GM12878 (cell line): ENCODE results near the gene ZNF805. TPM values are rescaled to one million over a fixed set of nuclear protein-coding genes. Genes with fewer than 3 reads are reported as not detected.

ENCODE experiments used
- ATAC-seq: fragments of 200-7000 bp; cut with Tn5 transposase; 3 replicates; pipeline ENCODE4 v1.9.1; 2020; ENCODE audit warnings: mild to moderate bottlenecking, moderate library complexity
- BruUV-seq: library from RNA; stranded (reverse); fragments of 400-500 nt; replicated peaks from 2 replicates; lab custom pipeline; 2021; lab: Mats Ljungman, UMichigan
- CTCF ChIA-PET: fragments of 300-600 bp; sonication (Branson Sonifier 250); formaldehyde crosslinking; extraction: SDS; loops from one replicate; lab custom pipeline; 2021; ENCODE audit warnings: inconsistent platforms; lab: Yijun Ruan, JAX
- POLR2A ChIA-PET: fragments of 350-600 bp; formaldehyde crosslinking; extraction: SDS; loops from one replicate; lab custom pipeline; 2021; ENCODE audit warnings: inconsistent platforms; lab: Charles Lee
- RAD21 ChIA-PET: fragments of 300-600 bp; sonication (Branson Sonifier 250); formaldehyde crosslinking; loops from one replicate; lab custom pipeline; 2023; ENCODE audit warnings: antibody characterized with exemption; ENCODE audit not compliant: unreplicated experiment; lab: Charles Lee
- SMC1A ChIA-PET: fragments of 300-600 bp; sonication (Branson Sonifier 250); formaldehyde crosslinking; loops from one replicate; lab custom pipeline; 2023; ENCODE audit not compliant: unreplicated experiment, uncharacterized antibody; lab: Charles Lee
- DNase-seq: peaks from one replicate; pipeline ENCODE4 v3.0.0-alpha.2; 2011; ENCODE audit warnings: low read depth, low spot score
- FAIRE-seq: peaks from 3 replicates; lab custom pipeline; 2011; peaks lifted over from hg19 to GRCh38; lab: Jason Lieb, UNC
- H2AFZ ChIP-seq: 2 replicates; pipeline ENCODE4 v1.6.0; 2011; ENCODE audit warnings: low read depth, low read length, control low read depth; ENCODE audit not compliant: control insufficient read depth
- H3K27ac ChIP-seq: 2 replicates; pipeline ENCODE4 v1.5.1; 2011; ENCODE audit warnings: control low read depth; ENCODE audit not compliant: control insufficient read depth, insufficient read depth
- H3K27me3 ChIP-seq, 2 experiments: replicated peaks in 1 of 2; 2 replicates each; pipeline versions ENCODE4 v1.6.0 to v1.6.1; 2011; ENCODE audit warnings: low read length in 1 of 2; ENCODE audit not compliant: control insufficient read depth in 2 of 2, insufficient read depth in 2 of 2
- H3K36me3 ChIP-seq, 2 experiments: 2 replicates each; pipeline ENCODE4 v1.5.1; 2011; ENCODE audit warnings: low read length in 1 of 2; ENCODE audit not compliant: control insufficient read depth in 2 of 2, insufficient read depth in 2 of 2
- H3K4me1 ChIP-seq: 2 replicates; pipeline ENCODE4 v1.6.1; 2011; ENCODE audit warnings: mild to moderate bottlenecking, low read length, moderate library complexity, mixed read lengths; ENCODE audit not compliant: control insufficient read depth, insufficient read depth
- H3K4me2 ChIP-seq: 2 replicates; pipeline ENCODE4 v1.6.0; 2011; ENCODE audit warnings: control low read depth; ENCODE audit not compliant: control insufficient read depth, insufficient read depth
- H3K4me3 ChIP-seq: fragments of 200-600 bp; sonication (generic); 2 replicates; pipeline ENCODE4 v1.5.1; 2016
- H3K79me2 ChIP-seq: 2 replicates; pipeline ENCODE4 v1.6.0; 2011; ENCODE audit warnings: low read length; ENCODE audit not compliant: control insufficient read depth, insufficient read depth
- H3K9ac ChIP-seq: 2 replicates; pipeline ENCODE4 v1.8.0; 2011; ENCODE audit warnings: low read length, control low read depth, mixed read lengths; ENCODE audit not compliant: control insufficient read depth, insufficient read depth
- H3K9me3 ChIP-seq: replicated peaks from 3 replicates; pipeline ENCODE4 v1.5.1; 2011; ENCODE audit warnings: mild to moderate bottlenecking, low read length; ENCODE audit not compliant: control insufficient read depth, insufficient read depth
- H4K20me1 ChIP-seq: 2 replicates; pipeline ENCODE4 v1.6.0; 2011; ENCODE audit not compliant: control insufficient read depth, insufficient read depth
- CBX5 ChIP-seq: sonication (generic); IDR thresholded peaks from 2 replicates; pipeline ENCODE4 v1.6.1; 2016; ENCODE audit warnings: low read depth, moderate library complexity, mild to moderate bottlenecking, inconsistent platforms
- IRF4 ChIP-seq: IDR thresholded peaks from 2 replicates; pipeline ENCODE4 v1.6.1; 2011; ENCODE audit warnings: low read depth, low read length
- USF1 ChIP-seq: IDR thresholded peaks from 2 replicates; pipeline ENCODE4 v1.6.1; 2011; ENCODE audit warnings: borderline replicate concordance, low read depth, mild to moderate bottlenecking, moderate library complexity, mixed read lengths, low read length; ENCODE audit not compliant: insufficient read depth; ENCODE audit errors: extremely low read length
- ZBED1 ChIP-seq: IDR thresholded peaks from 2 replicates; pipeline ENCODE4 v1.6.1; 2016; ENCODE audit warnings: borderline replicate concordance
- ZNF207 ChIP-seq: fragments of 450-650 bp; IDR thresholded peaks from 2 replicates; pipeline ENCODE4 v1.6.1; 2014; ENCODE audit warnings: antibody characterized with exemption, mild to moderate bottlenecking, borderline replicate concordance
- ZZZ3 ChIP-seq: IDR thresholded peaks from 2 replicates; pipeline ENCODE4 v1.6.1; 2011; ENCODE audit warnings: low read depth; ENCODE audit not compliant: control insufficient read depth, insufficient read length
- WGBS: methylation state at CpG from one replicate; pipeline ENCODE4 v1.1.6; 2016; ENCODE audit warnings: low lambda C conversion rate; ENCODE audit not compliant: insufficient replicate concordance, insufficient coverage; ENCODE audit errors: missing lambda C conversion rate; 5-methylcytosine and 5-hydroxymethylcytosine counted together
- in situ Hi-C: fragments of 300-500 bp; cut with MboI; formaldehyde crosslinking; loops from 9 replicates; pipeline ENCODE4 v1.14.3; 2018; ENCODE audit warnings: mixed read lengths
- intact Hi-C: fragments of 100-400 bp; cut with micrococcal nuclease; formaldehyde crosslinking; loops from one replicate; pipeline ENCODE4 v1.14.2; 2022; ENCODE audit not compliant: unreplicated experiment
- polyA plus RNA-seq, 11 experiments: library from polyadenylated mRNA; depleted of rRNA in 4 of 11; unstranded in 6 of 11; stranded (reverse) in 5 of 11; fragments of >200 nt; fragmentation: Nextera tagmentation in 4 of 11; fragmentation: Illumina TruSeq in 1 of 11; extraction: Ambion mirVana in 4 of 11; extraction: Trizol in 1 of 11; gene quantifications; 1 replicate in 1 of 11; 2 replicates in 10 of 11; pipeline versions ENCODE4 v1.2.1 to v1.2.3, GENCODE V29; 2011 to 2016; ENCODE audit warnings: inconsistent platforms in 2 of 11, missing spikeins in 2 of 11, low read depth in 1 of 11
- total RNA-seq, 4 experiments: library from RNA; depleted of rRNA in 3 of 4; stranded (reverse); fragments of >200 nt in 3 of 4; fragmentation: Illumina TruSeq in 1 of 4; extraction: Trizol in 1 of 4; gene quantifications; 2 replicates each; pipeline versions ENCODE4 v1.2.1 to v1.2.3, GENCODE V29; 2013 to 2021
- TF ChIP-seq, protein P1 (sequence below): fragments of 450-650 bp; IDR thresholded peaks from 2 replicates; pipeline ENCODE4 v1.6.1; 2017; ENCODE audit warnings: mild to moderate bottlenecking

ZNF805 gene
- total and polyA plus RNA-seq, 10 of the 15 experiments (the other 5 are each of a cell fraction or from before 2014, with no cell fraction given): 0.31 to 8.9 (median 2.3) TPM

GRCh38 chr19:57210381-57210780, 30.1 kb upstream of the ZNF805 start (continued):
- TF ChIP-seq, protein P1, sequence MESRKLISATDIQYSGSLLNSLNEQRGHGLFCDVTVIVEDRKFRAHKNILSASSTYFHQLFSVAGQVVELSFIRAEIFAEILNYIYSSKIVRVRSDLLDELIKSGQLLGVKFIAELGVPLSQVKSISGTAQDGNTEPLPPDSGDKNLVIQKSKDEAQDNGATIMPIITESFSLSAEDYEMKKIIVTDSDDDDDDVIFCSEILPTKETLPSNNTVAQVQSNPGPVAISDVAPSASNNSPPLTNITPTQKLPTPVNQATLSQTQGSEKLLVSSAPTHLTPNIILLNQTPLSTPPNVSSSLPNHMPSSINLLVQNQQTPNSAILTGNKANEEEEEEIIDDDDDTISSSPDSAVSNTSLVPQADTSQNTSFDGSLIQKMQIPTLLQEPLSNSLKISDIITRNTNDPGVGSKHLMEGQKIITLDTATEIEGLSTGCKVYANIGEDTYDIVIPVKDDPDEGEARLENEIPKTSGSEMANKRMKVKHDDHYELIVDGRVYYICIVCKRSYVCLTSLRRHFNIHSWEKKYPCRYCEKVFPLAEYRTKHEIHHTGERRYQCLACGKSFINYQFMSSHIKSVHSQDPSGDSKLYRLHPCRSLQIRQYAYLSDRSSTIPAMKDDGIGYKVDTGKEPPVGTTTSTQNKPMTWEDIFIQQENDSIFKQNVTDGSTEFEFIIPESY: no peak
- no peak for TF ChIP-seq ZBED1

GRCh38 chr19:57212109-57212508, 28.3 kb upstream of the ZNF805 start:
- FAIRE-seq (no peak), ATAC-seq (no peak), DNase-seq (no peak)
- CTCF ChIA-PET: no interaction called here
- POLR2A ChIA-PET: no interaction called here
- no peak overlapping the region for H3K9ac ChIP-seq
- WGBS: 95% methylated on average over 7 of the region's 7 CpGs
- no peaks in the 10 kb centered on the region for H3K4me1 ChIP-seq
- H3K27ac ChIP-seq: no peak overlapping the region
- RAD21 ChIA-PET: no interaction called here
- no peak overlapping the region for H3K4me2 ChIP-seq
- in situ Hi-C loops: no loop called here
- TF ChIP-seq IRF4: no peak
- no peak for TF ChIP-seq CBX5
- TF ChIP-seq ZNF207: no peak
- no peak for TF ChIP-seq USF1
- no peak for TF ChIP-seq ZZZ3
- H3K9me3 ChIP-seq: no peaks in the 10 kb centered on the region; the same call in 2 of the 3 replicates
- no peak overlapping the region for H2AFZ ChIP-seq
- H4K20me1 ChIP-seq: no peaks in the 10 kb centered on the region
- no peak overlapping the region for H3K4me3 ChIP-seq
- no peaks in the 10 kb centered on the region for H3K27me3 ChIP-seq
- no peaks in the 10 kb centered on the region; the same call in 1 of the 2 replicates for H3K79me2 ChIP-seq
- intact Hi-C loops: no loop called here
- BruUV-seq: no TSS peak
- SMC1A ChIA-PET: no interaction called here
- H3K36me3 ChIP-seq: peaks cover 3 to 33% of the 10 kb centered on the region in 2 experiments
